Astrocyte (in vitro differentiated cells and primary cell): ENCODE results near the gene ADIG. TPM values are rescaled to one million over a fixed set of nuclear protein-coding genes. Genes with fewer than 3 reads are reported as not detected.
A peak's percentile ranks its signal among the peaks of the same experiment; 100 is the strongest.

Experiments used
- DNase-seq: peaks from one replicate; pipeline ENCODE4 v3.0.0-alpha.2; 2010; ENCODE audit warnings: low read depth
- FAIRE-seq: peaks from 2 replicates; lab custom pipeline; 2011; peaks lifted over from hg19 to GRCh38; lab: Jason Lieb, UNC
- H2AFZ ChIP-seq: 2 replicates; pipeline ENCODE4 v1.6.0; 2012; ENCODE audit warnings: low read depth, low read length, inconsistent platforms
- H3K27ac ChIP-seq: 2 replicates; pipeline ENCODE4 v1.5.1; 2011; ENCODE audit warnings: low read depth, low read length, inconsistent platforms
- H3K27me3 ChIP-seq: 2 replicates; pipeline ENCODE4 v1.6.0; 2011; ENCODE audit warnings: low read length, inconsistent platforms; ENCODE audit not compliant: insufficient read depth
- H3K36me3 ChIP-seq: 2 replicates; pipeline ENCODE4 v1.5.1; 2011; ENCODE audit warnings: low read length, inconsistent platforms; ENCODE audit not compliant: insufficient read depth
- H3K4me1 ChIP-seq: 2 replicates; pipeline ENCODE4 v1.5.1; 2011; ENCODE audit warnings: low read length, inconsistent platforms; ENCODE audit not compliant: insufficient read depth
- H3K4me2 ChIP-seq: 2 replicates; pipeline ENCODE4 v1.6.0; 2012; ENCODE audit warnings: low read length, inconsistent platforms
- H3K4me3 ChIP-seq: 2 replicates; pipeline ENCODE4 v1.5.1; 2011; ENCODE audit warnings: low read depth, mild to moderate bottlenecking, low read length, inconsistent platforms; ENCODE audit not compliant: insufficient read depth
- H3K79me2 ChIP-seq: 2 replicates; pipeline ENCODE4 v1.6.0; 2012; ENCODE audit warnings: mild to moderate bottlenecking, low read length, inconsistent platforms; ENCODE audit not compliant: insufficient read depth
- H3K9ac ChIP-seq: 2 replicates; pipeline ENCODE4 v1.6.0; 2012; ENCODE audit warnings: mild to moderate bottlenecking, low read length, inconsistent platforms
- H3K9me3 ChIP-seq: 2 replicates; pipeline ENCODE4 v1.5.1; 2012; ENCODE audit warnings: low read depth, mild to moderate bottlenecking, low read length, inconsistent platforms; ENCODE audit not compliant: insufficient read depth
- H4K20me1 ChIP-seq: 2 replicates; pipeline ENCODE4 v1.6.0; 2012; ENCODE audit warnings: low read length, inconsistent platforms; ENCODE audit not compliant: insufficient read depth
- H3K27ac Mint-ChIP-seq: one replicate; pipeline ENCODE4 v1.8.0; 2021; ENCODE audit warnings: mild to moderate bottlenecking, mixed read lengths; ENCODE audit not compliant: unreplicated experiment
- H3K27me3 Mint-ChIP-seq: one replicate; pipeline ENCODE4 v1.8.0; 2021; ENCODE audit warnings: low read depth, mixed read lengths; ENCODE audit not compliant: unreplicated experiment
- H3K36me3 Mint-ChIP-seq: one replicate; pipeline ENCODE4 v1.8.0; 2021; ENCODE audit warnings: low read depth, mixed read lengths; ENCODE audit not compliant: unreplicated experiment
- H3K4me1 Mint-ChIP-seq: one replicate; pipeline ENCODE4 v1.8.0; 2021; ENCODE audit warnings: low read depth, mixed read lengths; ENCODE audit not compliant: unreplicated experiment
- H3K4me3 Mint-ChIP-seq: one replicate; pipeline ENCODE4 v1.8.0; 2021; ENCODE audit warnings: mild to moderate bottlenecking, moderate library complexity, mixed read lengths; ENCODE audit not compliant: unreplicated experiment
- H3K9me3 Mint-ChIP-seq: one replicate; pipeline ENCODE4 v1.8.0; 2021; ENCODE audit warnings: mild to moderate bottlenecking, mixed read lengths; ENCODE audit not compliant: unreplicated experiment
- CTCF ChIP-seq: IDR thresholded peaks from 2 replicates; pipeline ENCODE4 v1.5.1; 2011; ENCODE audit warnings: low read depth, mild to moderate bottlenecking, inconsistent platforms, low read length, moderate library complexity; ENCODE audit not compliant: insufficient read depth
- EZH2 ChIP-seq: IDR thresholded peaks from 2 replicates; pipeline ENCODE4 v1.6.1; 2012; ENCODE audit warnings: mild to moderate bottlenecking, low read length, inconsistent platforms; ENCODE audit not compliant: insufficient read depth
- total RNA-seq: library from RNA; stranded (reverse); gene quantifications from 2 replicates; pipeline ENCODE4 v1.2.1, GENCODE V29; 2021

ADIG gene
- total RNA-seq, 1 donor from 2014 or later = not detected

DNA sequence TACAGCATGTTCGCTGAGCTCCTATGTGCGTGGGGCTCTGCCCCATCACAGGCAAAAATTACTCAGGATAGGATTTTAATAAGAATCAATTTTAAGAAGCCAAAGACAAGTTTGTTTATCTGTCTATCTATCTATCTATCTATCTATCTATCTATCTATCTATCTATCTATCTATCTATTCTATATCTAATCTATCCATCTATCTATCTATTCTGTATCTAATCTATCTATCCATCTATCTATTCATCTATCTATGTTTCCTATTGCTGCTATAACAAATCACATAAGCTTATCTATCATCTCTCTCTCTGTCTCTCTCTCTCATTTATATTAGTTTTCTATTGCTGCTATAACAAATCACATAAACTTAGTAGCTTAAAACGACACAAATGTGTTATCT, 22.3 kb downstream of the ADIG start:
- Histone ChIP-seq H2AFZ (no peak overlapping the region), H3K4me3 (no peak overlapping the region), H3K9me3 (no peaks in the 10 kb centered on the region), H3K4me1 (peaks cover 11% of the 10 kb centered on the region), H3K27ac (no peak overlapping the region), H4K20me1 (no peaks in the 10 kb centered on the region), H3K36me3 (no peaks in the 10 kb centered on the region), H3K9ac (no peak overlapping the region), H3K79me2 (no peaks in the 10 kb centered on the region), H3K27me3 (peaks cover 22% of the 10 kb centered on the region), H3K4me2 (no peak overlapping the region)
- Mint-ChIP-seq H3K4me1 (peaks cover 7% of the 10 kb centered on the region), H3K27me3 (peaks cover 10% of the 10 kb centered on the region), H3K9me3 (no peaks in the 10 kb centered on the region), H3K27ac (no peak overlapping the region), H3K36me3 (no peaks in the 10 kb centered on the region), H3K4me3 (no peak overlapping the region)
- DNase-seq (no peak), FAIRE-seq (no peak)
- TF ChIP-seq EZH2 (no peak), CTCF (no peak)

DNA sequence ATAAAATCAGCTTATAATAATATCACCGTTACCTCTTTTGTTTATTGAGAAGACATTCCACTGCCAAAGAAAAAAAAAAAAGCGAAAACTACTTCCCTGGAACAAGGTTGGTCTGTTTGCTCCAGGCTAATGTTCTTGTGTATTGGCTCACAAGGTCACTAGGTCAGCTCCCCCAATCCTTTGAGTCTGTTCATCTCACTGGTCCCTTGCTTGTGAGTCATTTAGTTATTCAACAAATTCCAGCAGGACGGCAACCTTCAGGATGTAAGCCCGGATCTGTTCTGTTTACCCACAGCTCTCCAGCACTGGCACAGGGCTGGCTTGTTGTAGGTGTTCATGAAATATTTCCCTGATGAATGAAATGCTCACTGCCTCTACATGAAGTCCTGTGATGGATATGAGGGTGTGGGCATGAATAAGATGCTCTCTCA, 23.9 kb downstream of the ADIG start:
- Histone ChIP-seq H3K9me3 (no peaks in the 10 kb centered on the region), H3K27ac (no peak overlapping the region), H4K20me1 (no peaks in the 10 kb centered on the region), H3K4me1 (peaks cover 11% of the 10 kb centered on the region), H3K79me2 (no peaks in the 10 kb centered on the region), H3K27me3 (peaks cover 22% of the 10 kb centered on the region), H3K9ac (no peak overlapping the region), H3K36me3 (no peaks in the 10 kb centered on the region), H2AFZ (no peak overlapping the region), H3K4me2 (peak overlapping the region; percentile 2), H3K4me3 (no peak overlapping the region)
- H3K27me3 Mint-ChIP-seq = peaks cover 10% of the 10 kb centered on the region
- DNase-seq = peak; percentile 35
- no peak for TF ChIP-seq EZH2
- TF ChIP-seq CTCF = no peak
- peaks cover 4% of the 10 kb centered on the region for H3K9me3 Mint-ChIP-seq
- peaks cover 7% of the 10 kb centered on the region for H3K4me1 Mint-ChIP-seq
- FAIRE-seq = no peak
- H3K4me3 Mint-ChIP-seq = peak overlapping the region; percentile 30
- no peak overlapping the region for H3K27ac Mint-ChIP-seq
- no peaks in the 10 kb centered on the region for H3K36me3 Mint-ChIP-seq

DNA sequence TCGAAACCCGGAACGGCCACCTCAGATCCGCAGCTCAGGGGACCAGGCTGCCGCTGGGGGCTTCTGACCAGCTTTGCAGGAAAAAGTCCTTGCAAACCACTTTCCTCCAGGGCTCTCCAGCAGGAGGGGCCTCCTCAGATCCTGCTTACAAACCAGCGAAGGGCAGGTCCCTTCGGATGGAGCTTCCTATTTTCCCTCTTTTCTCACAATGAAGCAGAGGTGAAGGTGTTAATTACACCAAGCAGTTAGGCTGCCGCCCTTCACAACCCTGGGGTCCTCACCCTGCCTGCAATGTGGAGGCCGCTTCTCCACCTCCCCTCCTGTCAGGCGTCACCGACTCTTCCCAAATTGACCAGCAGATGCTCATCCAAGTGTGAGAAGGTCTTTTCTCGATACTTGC, 26.4 kb downstream of the ADIG start:
- peaks cover 16% of the 10 kb centered on the region for H3K27me3 ChIP-seq
- TF ChIP-seq CTCF (no peak), EZH2 (no peak)
- FAIRE-seq (no peak), DNase-seq (no peak)
- no peak overlapping the region for H3K9ac ChIP-seq
- no peaks in the 10 kb centered on the region for H4K20me1 ChIP-seq
- no peaks in the 10 kb centered on the region for H3K9me3 ChIP-seq
- H3K4me1 Mint-ChIP-seq = peaks cover 7% of the 10 kb centered on the region
- peaks cover 4% of the 10 kb centered on the region for H3K9me3 Mint-ChIP-seq
- H3K4me2 ChIP-seq = no peak overlapping the region
- peaks cover 4% of the 10 kb centered on the region for H3K4me1 ChIP-seq
- no peak overlapping the region for H3K4me3 Mint-ChIP-seq
- no peaks in the 10 kb centered on the region for H3K36me3 ChIP-seq
- peaks cover 1% of the 10 kb centered on the region for H3K27me3 Mint-ChIP-seq
- H3K79me2 ChIP-seq = no peaks in the 10 kb centered on the region
- H3K4me3 ChIP-seq = no peak overlapping the region
- H3K27ac ChIP-seq = no peak overlapping the region
- H2AFZ ChIP-seq = no peak overlapping the region
- H3K36me3 Mint-ChIP-seq = no peaks in the 10 kb centered on the region
- no peak overlapping the region for H3K27ac Mint-ChIP-seq
